Activated T-helper 9 cell treated with anti-CD3 and anti-CD28 coated beads, Interleukin-2, amount 50 U/mL, for 16 hours (primary cell): ENCODE results near the gene CPNE7.

Experiments
- DNase-seq: peaks from one replicate; pipeline ENCODE4 v3.0.0-alpha.2; 2020; ENCODE audit warnings: low read depth

CPNE7 gene

GRCh38 chr16:89549007-89549700 lies 26.4 kb upstream of the CPNE7 start:
- DNase-seq, result no peak

DNA sequence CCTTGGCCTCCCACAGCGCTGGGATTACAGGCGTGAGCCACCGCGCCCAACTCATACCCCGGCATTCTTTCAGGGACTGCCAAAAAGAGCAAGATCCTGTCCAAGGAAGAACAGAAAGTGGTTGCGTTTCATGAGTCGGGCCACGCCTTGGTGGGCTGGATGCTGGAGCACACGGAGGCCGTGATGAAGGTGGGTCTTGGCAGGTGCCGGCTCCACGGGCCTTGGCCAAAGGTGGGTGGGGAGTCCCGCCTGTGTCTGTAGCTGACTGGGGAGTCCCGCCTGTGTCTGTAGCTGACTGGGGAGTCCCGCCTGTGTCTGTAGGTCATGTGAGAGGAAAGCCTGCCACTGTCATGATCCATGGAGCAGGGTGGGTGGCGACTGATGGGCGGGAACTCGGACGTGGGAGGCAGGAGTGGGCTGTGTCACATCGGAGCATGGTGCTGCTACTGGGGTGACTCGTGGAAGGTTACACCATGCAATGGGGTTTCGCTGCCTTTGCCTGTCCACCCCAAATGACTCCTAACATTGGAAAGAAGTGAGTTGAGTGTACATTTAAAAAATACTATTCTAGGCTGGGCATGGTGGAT lies 25.0 kb upstream of the CPNE7 start:
- DNase-seq, result no peak

- no peak for DNase-seq
Measured at GRCh38 chr16:89552329-89552728, 23.2 kb upstream of the CPNE7 start.

DNA sequence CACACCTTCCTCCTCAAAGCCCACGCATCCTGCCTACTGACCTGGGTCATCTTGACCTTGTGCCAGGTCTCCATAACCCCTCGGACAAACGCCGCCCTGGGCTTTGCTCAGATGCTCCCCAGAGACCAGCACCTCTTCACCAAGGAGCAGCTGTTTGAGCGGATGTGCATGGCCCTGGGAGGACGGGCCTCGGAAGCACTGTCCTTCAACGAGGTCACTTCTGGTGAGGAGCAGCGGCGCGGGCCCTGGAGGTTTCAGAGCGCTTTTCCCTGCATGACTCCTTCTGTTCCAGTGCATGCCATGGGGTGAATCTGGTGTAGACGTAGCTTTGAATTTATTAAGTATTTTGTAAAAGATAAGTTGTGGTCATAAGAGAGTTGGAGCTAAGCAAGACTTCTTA lies 22.6 kb upstream of the CPNE7 start:
- DNase-seq, result no peak

- DNase-seq, result no peak
Measured at GRCh38 chr16:89553733-89554132, 21.8 kb upstream of the CPNE7 start.

DNA sequence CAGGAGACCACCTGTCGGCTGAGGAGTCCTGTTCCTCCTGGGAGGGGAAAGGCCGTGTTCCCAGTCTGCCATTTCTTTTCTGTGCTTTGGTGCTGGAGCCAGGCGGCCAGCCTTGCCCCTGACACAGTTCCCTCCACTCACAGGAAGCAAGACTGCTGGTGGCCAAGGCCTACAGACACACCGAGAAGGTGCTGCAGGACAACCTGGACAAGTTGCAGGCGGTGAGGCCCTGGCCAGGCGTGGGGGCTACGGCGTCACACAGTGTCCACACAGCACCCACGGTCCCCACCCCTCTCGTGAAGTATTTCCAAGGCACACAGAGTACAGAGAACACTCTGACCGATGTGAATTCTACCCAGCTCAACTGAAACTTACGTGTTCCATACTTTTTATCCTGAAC lies 21.2 kb upstream of the CPNE7 start:
- DNase-seq, result no peak

DNA sequence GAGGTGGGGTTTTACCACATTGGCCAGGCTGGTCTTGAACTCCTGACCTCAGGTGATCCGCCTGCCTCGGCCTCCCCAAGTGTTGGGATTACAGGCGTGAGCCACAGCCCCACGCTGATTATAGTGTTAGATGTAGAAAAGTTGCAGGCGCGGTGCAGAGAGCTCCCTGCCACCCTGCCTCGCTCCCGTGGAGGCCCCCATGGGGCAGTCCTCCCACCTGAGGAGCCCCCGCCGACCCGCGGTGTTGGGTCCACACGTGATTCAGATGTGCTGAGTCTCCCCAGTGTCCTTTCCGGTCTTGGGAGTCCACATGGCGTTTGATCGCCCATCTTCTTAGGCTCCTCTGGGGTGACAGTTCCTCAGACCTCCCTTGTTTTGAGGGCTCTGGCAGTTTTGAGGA lies 20.3 kb upstream of the CPNE7 start:
- no peak for DNase-seq

DNA sequence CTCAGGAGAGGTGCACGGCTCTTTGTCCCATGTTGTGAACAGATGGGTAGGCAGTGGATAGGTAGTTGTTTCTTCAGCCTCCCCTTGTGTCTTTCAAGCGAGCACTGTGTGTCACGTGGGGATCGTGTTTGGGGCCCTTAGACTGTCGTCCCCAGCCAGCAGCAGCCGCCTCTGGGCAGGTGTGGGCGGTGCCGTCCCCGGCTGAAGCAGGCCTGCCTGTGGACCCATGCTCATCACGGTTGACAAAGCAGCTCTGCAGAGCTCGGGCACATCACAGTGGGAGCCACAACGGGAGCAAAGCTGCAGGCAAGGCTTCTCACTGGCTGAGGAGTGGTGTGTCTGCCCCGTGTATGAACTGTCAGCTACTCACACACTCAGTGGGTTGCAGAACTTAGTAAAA lies 19.8 kb upstream of the CPNE7 start:
- DNase-seq, result no peak

- DNase-seq, result peak; percentile 70
Measured at GRCh38 chr16:89556750-89557689, 18.5 kb upstream of the CPNE7 start.

- no peak for DNase-seq
Measured at GRCh38 chr16:89557690-89558490, 17.7 kb upstream of the CPNE7 start.

DNA sequence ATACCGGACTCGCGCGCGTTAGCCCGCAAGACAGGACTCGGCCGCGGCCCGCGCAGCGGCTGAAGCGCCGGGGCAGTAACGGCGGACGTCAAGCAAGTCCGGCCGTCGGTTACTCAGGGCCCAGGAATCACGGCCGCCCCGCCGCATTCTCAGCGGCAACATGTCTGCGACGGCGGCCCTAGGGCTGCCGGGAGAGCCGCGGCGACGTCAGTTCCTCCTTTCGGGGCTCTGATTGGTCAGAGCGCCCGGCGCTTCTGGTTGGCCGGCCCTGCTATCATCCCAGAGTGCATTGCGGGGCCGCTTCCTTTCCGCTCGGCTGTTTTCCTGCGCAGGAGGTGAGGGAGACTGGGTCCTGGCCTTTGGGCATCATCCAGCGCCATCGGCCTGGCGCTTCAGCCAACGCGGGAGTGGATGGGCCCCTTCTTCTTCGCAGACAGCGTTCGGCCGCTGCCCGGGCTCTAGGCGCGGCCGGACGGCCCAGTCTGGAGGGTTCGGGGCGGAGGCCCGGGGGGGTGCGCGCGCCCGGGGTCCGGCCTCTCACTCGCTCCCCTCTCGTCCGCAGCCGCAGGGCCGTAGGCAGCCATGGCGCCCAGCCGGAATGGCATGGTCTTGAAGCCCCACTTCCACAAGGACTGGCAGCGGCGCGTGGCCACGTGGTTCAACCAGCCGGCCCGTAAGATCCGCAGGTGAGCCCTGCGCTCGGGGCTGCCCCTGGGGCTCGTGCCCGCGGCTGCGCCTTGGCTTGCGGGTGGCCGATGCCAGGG lies 15.0 kb upstream of the CPNE7 start, which contains the start of gene RPL13:
RPL13 (plus strand) TSS at position 305 of the 764 bp plus-strand sequence; CDS start at position 583, 278 bp downstream.
- peak; percentile 89 for DNase-seq

DNA sequence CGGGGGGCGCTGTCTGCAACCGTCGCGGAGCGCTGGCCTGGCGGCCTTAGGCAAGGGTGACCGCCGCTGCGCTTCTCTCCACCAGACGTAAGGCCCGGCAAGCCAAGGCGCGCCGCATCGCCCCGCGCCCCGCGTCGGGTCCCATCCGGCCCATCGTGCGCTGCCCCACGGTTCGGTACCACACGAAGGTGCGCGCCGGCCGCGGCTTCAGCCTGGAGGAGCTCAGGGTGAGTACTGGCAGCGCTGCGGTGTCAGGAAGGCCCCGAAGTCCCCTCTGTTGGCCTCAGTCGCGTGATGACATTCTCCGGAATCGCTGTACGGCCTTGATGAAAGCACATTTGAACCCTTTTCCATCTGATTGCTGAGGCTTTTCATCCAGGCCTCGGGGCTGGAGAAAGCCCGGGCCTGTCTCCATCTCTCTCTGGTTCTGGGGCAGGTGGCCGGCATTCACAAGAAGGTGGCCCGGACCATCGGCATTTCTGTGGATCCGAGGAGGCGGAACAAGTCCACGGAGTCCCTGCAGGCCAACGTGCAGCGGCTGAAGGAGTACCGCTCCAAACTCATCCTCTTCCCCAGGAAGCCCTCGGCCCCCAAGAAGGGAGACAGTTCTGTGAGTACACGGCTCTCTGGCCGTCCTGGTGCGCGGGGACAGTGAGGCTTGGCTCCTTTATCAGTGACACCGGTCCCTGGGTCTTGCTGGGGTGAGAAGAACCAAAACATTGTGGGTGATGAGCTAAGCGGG lies 14.2 kb upstream of the CPNE7 start:
- DNase-seq, result no peak

DNA sequence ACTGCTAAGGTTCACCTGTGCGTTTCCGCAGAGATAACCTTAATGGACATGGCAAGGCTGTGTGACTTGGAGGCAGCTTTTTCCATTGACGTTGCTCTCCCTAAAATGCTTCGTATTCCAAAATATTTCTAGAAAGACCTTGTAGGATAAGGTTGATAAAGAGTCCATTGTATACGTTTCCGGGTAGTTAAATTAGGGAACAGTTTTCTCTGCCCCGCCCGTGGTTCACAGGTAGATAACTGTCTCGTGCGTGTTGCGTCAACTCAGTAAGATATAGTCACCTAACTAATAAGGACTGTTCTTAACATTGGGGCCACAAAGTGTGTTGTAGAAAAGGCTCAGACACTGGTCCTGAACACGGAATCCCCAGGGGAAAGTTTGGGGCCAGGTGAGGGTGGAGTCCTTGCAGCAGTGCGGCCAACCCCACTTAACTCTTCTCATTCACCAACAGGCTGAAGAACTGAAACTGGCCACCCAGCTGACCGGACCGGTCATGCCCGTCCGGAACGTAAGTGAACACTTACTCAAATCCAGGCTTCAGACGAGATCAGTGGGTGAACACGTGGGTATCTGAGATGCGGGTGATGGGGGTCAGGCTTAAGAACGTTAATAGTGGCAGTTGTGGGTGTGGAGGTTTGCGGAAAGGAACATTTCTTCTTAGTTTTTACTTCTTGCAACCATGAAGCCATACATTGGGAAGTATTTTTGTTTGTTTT lies 13.5 kb upstream of the CPNE7 start:
- no peak for DNase-seq

- no peak for DNase-seq
Measured at GRCh38 chr16:89562939-89563338, 12.6 kb upstream of the CPNE7 start.

DNA sequence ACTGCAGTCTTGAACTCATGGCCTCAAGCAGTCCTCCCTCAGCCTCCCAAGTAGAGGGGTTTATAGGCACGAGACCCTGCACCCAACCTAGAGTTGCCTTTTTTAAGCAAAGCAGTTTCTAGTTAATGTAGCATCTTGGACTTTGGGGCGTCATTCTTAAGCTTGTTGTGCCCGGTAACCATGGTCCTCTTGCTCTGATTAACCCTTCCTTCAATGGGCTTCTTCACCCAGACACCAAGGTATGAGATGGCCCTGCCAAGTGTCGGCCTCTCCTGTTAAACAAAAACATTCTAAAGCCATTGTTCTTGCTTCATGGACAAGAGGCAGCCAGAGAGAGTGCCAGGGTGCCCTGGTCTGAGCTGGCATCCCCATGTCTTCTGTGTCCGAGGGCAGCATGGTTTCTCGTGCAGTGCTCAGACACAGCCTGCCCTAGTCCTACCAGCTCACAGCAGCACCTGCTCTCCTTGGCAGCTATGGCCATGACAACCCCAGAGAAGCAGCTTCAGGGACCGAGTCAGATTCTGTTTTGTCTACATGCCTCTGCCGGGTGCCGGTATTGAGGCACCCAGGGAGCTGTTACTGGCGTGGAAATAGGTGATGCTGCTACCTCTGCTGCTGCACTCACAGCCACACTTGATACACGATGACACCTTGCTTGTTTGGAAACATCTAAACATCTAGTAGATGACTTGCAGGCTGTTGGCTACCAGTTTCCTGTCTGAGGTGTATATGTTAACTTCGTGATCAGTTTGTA lies 11.7 kb upstream of the CPNE7 start:
- DNase-seq, result no peak

- no peak for DNase-seq
Measured at GRCh38 chr16:89564476-89565255, 10.9 kb upstream of the CPNE7 start.

DNA sequence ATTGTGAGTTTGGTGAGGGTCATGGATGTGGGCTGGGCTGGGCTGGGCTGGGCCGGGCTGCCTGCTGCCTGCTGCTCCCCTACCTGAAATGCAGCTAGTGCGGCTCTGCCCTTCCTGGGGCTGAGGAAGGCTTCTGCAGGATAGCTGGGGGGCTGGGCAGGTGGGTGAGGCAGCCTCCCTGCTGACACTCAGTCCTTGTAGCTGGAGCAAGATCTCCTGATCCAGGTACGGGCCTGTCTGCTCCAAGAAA lies 10.4 kb upstream of the CPNE7 start:
- DNase-seq, result no peak

GRCh38 chr16:89565506-89566372 lies 9.8 kb upstream of the CPNE7 start:
- DNase-seq, result peak; percentile 37
